ENCODE results near the gene MEF2A.

MEF2A gene

GRCh38 chr15:99707473-99708270, 141.9 kb downstream of the MEF2A start:
- DNase-seq = no peak

GRCh38 chr15:99708563-99708962, 142.8 kb downstream of the MEF2A start:
- DNase-seq = no peak

GRCh38 chr15:99709243-99709986, 143.6 kb downstream of the MEF2A start:
- DNase-seq = no peak

GRCh38 chr15:99711625-99712024, 145.8 kb downstream of the MEF2A start:
- DNase-seq = no peak

GRCh38 chr15:99712415-99712814, 146.6 kb downstream of the MEF2A start:
- DNase-seq = no peak

GRCh38 chr15:99716540-99717095, 150.8 kb downstream of the MEF2A start:
- DNase-seq = no peak

GRCh38 chr15:99717161-99718009, 151.6 kb downstream of the MEF2A start:
- no peak for DNase-seq

- DNase-seq = no peak
These were observed 152.6 kb downstream of the MEF2A start for GRCh38 chr15:99718421-99718820.

- no peak for DNase-seq
These were observed 153.3 kb downstream of the MEF2A start for GRCh38 chr15:99719096-99719541.

- no peak for DNase-seq
These were observed 154.7 kb downstream of the MEF2A start for GRCh38 chr15:99720533-99720932.

GRCh38 chr15:99721104-99721778, 155.5 kb downstream of the MEF2A start:
- peak in 1 of 2 experiments; percentile 10 for DNase-seq

GRCh38 chr15:99721896-99722295, 156.1 kb downstream of the MEF2A start:
- DNase-seq = no peak

- no peak for DNase-seq
These were observed 156.6 kb downstream of the MEF2A start for GRCh38 chr15:99722406-99722805.

- DNase-seq = no peak
These were observed 160.5 kb downstream of the MEF2A start for GRCh38 chr15:99726333-99726732.

- no peak for DNase-seq
These were observed 161.5 kb downstream of the MEF2A start for GRCh38 chr15:99727330-99727729.

GRCh38 chr15:99727733-99728132, 161.9 kb downstream of the MEF2A start:
- DNase-seq = no peak

GRCh38 chr15:99728916-99729315, 163.1 kb downstream of the MEF2A start:
- DNase-seq = no peak

GRCh38 chr15:99729327-99729726, 163.5 kb downstream of the MEF2A start:
- DNase-seq = no peak

- DNase-seq = no peak
These were observed 164.1 kb downstream of the MEF2A start for GRCh38 chr15:99729920-99730319.

GRCh38 chr15:99731336-99732123, 165.7 kb downstream of the MEF2A start:
- DNase-seq = no peak

- DNase-seq = no peak
These were observed 166.5 kb downstream of the MEF2A start for GRCh38 chr15:99732124-99732750.
